Measurements from ENCODE around the gene PECR.

DNA sequence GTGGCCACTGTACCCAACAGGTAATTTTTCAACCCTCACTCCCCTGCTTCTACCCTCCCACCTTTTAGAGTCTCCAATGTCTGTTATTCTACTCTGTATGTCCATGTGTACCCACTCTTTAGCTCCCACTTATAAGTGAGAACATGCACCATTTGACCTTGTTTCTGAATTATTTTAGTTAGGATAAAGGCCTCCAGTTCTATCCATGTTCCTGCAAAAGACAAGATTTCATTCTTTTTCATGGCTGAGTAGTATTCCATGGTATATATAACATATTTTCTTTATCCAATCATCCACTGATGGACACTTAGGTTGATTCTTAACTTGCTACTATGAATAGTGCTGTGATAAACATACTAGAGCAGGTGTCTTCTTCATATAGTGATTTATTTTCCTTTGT, 9.1 kb downstream of the PECR start:
- TF ChIP-seq POLR2AphosphoS5 (IDR thresholded peaks at IDR 0.05; ENCODE audit: low read depth, low read length), result no peak
- no peak for TF ChIP-seq REST (IDR thresholded peaks at IDR 0.05; ENCODE audit: insufficient read depth in 1 of 2, low read depth in 2 of 2, low read length in 2 of 2)
- TF ChIP-seq TAF1 (IDR thresholded peaks at IDR 0.05; ENCODE audit: borderline replicate concordance, insufficient read depth, low read length), result no peak
